T47D (cell line): Measurements from ENCODE around the gene RPTOR.
"Not testable (repeated sequence)": the region's sequence is repeated elsewhere in the genome, so short reads cannot be mapped to it uniquely, and the experiment has no call there.

Source experiments
- DNase-seq, 2 experiments: peaks; one replicate each; pipeline versions ENCODE4 v3.0.0 to v3.0.0-alpha.2; 2011 to 2012; ENCODE audit warnings: low read depth in 1 of 2, low spot score in 1 of 2
- JUND ChIP-seq: IDR thresholded peaks from 2 replicates; pipeline ENCODE4 v1.6.1; 2012; ENCODE audit warnings: low read depth
- in situ Hi-C: cut with HindIII; loops from 2 replicates; pipeline ENCODE4 v1.10.0; 2016; ENCODE audit warnings: low sequenced_read_pairs, low pct_unique_long_range_greater_than_20kb

The RPTOR gene

DNA sequence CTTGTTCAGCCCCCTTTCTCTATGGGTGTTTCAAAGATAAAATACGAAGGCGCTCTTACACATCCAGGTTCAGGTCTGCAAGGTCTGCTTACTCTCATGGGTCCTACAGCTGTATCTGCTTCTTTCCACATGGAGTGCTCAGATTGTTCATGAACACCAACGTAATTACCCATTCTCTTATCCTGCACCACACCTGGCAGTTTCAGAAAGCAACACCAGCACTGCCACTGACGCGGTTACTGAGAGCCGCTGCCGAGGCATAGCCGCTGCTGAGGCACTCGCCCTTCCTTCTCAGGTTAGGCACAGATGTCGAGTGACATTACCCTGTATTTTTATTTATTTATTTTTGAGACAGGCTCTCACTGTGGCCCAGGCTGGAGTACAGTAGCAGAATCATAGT, 147.1 kb downstream of the RPTOR start:
- in situ Hi-C loops = no loop called here
- TF ChIP-seq JUND = no peak
- no peak for DNase-seq

DNA sequence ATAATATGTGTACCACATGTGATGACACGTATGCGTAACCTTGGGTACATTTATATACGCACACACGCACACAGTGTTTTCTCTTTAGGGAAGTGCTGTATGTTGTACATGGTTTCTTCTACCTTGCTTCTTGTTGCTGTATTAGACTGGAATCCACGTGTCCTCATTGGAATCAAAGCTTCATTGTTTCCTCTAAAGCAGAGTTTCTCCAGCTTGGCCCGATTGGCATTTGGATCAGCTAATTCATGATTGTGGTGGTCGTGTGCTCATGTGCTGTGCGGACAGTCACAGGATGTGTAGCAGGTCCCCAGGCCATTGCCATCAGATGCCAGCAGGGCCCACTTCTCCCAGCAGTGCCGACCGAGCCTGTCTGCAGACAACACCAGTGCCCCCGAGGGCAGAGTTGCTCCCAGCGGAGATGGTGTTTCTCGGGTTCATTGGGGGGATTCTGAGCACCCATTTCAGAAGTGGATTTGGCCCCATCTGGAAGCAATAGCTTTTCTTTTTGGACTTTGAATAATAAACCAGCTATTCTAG, 148.4 kb downstream of the RPTOR start:
- no peak for TF ChIP-seq JUND
- no peak for DNase-seq
- in situ Hi-C loops = no loop called here

DNA sequence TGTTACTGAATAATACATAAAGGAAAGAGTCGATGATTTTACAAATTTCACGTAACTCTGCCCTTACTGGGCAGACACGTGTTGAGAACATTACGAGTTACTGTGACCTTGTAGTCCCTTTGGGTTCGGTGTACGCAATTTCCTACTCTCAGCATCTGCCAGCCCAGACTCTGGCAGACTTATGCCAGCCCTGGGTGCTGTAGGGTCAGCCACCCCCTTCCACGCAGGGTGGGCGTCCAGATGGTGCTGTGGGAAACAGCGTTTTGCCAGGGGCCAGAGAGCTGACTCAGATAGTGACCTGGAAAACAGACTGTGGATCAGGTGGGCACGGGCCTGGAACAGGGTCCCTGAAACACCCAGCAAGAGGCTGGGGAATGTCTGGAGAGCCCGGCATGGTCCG, 148.9 kb downstream of the RPTOR start:
- no peak for TF ChIP-seq JUND
- in situ Hi-C loops = no loop called here

DNA sequence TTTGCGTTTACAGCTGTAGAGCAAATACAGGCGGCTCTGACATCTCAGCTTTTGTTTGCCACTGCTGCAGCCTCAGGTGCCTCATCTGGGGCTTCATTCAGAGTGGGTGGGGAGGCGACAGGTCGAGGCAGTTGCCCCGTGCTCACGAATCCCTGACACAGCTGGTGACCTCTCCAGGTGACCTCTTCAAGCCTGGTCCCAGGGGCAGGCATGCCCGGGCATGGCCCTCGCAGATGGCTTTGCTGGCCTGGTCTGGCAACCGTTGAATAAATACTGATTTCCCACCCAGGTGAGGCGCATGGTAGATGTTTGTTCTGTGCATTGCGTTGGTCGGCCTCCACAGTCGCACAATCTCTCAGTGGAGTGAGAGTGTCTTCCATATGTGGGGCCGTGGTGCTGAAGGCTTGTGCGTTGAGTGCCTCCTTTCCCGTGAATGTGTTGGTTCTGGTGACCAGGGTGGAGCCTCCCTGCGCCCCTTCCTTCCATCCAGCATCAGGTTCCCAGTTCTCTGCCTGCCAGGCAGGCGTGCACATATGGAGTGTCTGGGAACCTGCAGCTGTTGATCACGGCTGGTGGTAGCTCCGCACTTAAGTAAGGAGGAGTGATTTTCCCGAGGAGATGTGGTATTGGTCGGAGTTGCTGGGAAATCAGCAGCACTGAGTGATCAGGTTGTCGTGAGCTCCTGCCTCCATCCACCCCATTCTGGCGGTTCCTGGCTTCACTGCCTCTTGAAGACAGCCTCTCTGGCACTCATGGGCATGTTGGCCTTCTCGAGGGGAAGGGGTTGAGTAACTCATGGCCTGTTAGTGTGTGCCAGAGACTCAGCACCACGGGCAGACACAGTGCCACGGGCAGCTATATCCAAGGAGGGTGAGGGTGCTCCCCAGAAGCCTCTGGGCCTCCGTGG, 149.7 kb downstream of the RPTOR start:
- DNase-seq = no peak
- in situ Hi-C loops = no loop called here
- no peak for TF ChIP-seq JUND

More for the DNA sequence above, 148.9 kb downstream of the RPTOR start:
- no peak for DNase-seq

DNA sequence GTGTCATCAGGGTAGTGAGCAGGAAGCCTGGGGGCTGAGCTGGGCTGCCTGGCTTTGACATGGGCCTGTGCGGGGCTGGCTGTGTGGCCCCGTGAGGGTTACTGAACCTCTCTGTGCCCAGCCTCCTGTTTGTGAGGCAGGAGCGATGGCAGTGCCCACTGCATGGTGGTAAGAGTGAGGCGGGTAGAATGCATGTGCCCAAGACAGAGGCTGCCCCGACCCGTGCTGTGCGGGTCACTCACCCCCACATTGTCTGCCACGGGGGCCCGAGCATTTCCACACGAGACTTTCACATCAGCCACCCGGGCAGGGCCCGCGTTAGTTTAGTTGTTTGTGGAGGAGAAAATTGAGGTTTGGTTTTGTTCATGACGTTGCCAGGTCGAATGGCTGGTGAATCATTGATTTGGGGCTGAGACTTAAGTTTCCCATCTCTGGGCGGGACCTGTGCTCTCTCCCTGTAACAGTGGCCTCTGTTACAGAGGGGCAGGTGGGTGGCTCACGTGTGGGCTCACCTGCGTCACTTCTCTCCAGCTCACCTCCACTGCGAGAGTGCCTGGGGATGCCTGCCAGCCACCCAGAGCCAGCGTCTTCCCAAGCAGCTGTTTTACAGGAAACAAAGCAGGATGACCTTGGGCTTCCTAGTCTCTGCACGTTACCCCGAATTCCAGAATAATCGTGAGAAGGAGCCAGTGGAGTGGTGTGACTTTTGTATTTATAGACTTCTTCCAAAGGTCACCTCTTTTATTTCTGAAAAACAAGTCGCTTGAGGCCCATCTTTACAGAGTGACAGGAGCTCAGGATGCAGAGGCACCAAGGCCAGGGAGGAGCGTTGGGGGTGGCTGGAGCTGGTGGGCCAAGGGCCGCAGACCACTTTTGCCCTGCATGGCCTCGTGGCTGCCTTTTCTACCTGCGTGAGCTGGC, 150.6 kb downstream of the RPTOR start:
- in situ Hi-C loops = no loop called here
- DNase-seq = no peak
- no peak for TF ChIP-seq JUND

DNA sequence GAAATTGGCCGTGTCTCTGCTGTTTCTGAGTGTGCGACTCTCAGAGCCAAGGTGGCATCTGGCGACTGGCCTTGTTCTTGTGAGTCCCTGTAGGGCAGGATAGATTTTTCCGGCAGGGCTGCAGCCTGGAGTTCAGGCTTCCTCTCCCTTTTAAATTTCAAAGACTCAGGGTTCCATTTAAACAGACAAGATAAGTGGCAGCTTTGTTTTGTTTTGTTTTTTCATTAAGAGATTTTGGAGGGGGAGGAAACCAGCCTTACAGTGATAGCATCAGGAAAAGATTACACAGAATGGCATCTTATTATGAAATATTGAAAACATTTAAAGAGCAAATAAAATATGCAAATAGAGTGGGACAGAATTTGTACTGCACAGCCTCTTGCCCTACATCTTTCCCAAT, 151.3 kb downstream of the RPTOR start:
- no peak for TF ChIP-seq JUND
- in situ Hi-C loops = no loop called here
- no peak for DNase-seq

DNA sequence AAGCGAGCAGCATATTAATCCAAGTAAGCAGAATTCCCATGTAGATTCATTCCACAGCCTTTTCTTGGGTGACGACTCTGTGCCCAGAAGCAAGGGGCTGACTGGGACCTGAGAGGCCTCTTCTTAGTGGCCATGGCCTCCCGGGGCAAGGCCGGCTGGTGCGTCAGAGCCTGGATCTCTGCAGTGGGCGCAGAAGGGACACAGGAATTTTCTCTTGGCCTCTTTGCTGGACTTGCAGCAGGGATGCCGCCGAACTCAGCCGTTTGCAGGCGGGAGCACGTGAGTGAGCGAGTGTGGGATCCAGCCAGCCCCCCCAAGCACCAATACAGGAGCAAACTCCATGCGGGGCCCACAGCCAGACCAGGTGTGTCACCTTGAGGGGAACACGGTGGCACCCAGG, 151.8 kb downstream of the RPTOR start:
- no peak for DNase-seq
- no peak for TF ChIP-seq JUND
- in situ Hi-C loops = no loop called here

DNA sequence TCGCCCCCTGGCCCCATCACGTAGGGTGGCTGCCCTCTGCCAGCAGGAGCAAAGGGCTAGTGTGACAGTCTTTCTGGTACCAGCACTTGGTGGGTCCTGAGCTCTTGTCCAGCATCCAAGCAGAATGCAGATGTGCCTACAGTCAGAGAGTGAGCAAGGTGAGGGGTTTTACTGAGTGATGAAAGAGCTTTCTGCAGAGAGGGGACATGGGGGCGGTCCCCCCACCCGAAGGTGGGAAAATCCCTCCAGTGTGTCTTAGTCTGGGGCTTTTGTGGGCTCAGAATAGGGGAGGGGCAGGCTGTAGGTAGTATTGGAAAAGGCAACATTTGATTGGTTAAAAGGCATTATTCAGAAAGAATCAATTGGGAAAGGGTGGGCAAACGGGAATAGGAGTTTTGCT, 152.3 kb downstream of the RPTOR start:
- no peak for DNase-seq
- in situ Hi-C loops = no loop called here
- no peak for TF ChIP-seq JUND

DNA sequence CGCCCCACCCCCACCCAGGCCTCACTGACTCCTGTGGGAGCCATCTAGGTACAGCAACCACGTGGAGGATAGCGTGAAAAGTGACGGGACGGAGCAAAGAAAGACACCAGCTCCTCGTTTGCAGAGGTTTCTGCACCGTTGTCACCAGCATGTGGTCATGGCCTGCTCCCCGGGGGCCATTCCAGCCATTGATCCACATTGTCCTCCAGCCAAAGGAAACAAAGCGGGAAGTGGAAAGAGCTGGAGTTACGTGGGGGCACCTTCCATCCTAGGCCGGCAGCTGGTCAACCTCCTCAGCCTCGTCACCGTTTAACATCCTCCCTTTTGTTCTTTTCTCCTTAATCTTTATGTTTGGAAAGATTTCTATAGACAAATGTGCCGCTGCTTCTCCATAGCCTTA, 153.7 kb downstream of the RPTOR start:
- DNase-seq = no peak
- TF ChIP-seq JUND = no peak
- in situ Hi-C loops = no loop called here

DNA sequence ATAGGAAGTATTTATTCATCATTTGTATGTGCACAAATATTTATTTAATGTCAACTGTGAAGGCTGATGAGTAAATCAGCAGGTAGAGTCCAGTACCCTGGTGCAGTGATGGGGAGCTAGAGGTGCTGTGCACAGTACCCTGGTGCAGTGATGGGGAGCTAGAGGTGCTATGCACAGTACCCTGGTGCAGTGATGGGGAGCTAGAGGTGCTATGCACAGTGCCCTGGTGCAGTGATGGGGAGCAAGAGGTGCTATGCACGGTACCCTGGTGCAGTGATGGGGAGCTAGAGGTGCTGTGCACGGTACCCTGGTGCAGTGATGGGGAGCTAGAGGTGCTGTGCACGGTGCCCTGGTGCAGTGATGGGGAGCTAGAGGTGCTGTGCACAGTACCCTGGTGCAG, 154.6 kb downstream of the RPTOR start:
- DNase-seq, in situ Hi-C loops: not testable (repeated sequence)

DNA sequence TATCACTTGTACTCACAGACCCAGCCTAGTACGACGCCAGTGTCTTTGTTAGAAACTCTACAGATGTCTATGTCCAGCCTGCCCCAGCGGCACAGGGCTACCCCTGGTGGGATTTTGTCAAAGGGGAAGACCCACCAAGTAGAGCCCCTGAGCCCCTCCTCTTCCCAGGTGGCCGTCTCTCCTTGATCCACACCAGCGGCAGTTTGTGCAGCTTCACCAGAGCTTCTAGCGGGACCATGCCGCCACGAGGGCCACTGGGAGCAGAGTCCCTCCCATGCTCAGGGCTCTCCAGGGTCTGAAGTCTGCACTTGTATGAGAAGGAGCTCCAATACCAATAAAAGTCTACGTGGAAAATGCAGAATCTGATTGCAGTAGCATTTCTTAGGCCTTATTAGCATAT, 157.1 kb downstream of the RPTOR start:
- in situ Hi-C loops = no loop called here
- no peak for DNase-seq
- TF ChIP-seq JUND = no peak

DNA sequence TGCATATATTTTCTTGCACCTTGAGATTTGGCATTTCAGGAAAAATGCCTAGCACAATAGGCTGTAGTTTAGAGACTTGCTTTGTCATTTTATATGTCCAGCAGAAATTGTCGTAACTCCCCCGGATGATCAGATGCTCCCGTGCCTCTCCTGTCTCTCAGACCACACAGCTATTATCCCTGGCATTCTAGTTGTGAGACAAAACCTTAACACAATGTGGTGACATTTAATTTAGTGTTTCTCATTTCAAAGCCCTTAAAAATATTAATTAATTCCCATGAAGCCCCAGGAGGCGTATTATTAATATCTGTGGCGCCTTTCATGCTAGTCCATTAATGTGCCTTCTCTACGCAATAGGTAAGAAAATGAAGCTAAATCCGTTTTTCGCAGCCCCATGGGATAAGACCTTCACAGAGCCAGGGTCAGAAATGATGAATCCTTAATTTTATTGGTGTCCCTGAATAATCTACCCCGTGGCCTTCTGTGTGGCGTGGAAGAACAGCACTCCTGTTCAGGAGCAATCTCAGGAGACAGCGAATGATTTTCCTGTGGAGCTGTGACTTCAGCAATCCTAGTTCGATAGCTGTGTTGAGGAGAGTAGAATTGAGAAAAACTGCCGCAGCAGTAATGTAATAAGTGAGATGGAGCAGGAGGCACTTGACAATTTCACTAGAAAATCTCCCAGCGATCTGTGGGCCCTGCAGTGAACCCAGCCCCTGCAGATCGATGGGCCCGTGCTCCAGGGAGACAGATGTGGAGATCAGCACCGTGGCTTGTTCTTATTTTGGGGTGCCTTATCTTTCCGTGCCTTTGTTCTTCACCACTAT, 157.9 kb downstream of the RPTOR start:
- in situ Hi-C loops = no loop called here
- DNase-seq = no peak
- no peak for TF ChIP-seq JUND
